ENCODE data around the gene MON1B. TPM values are rescaled to one million over a fixed set of nuclear protein-coding genes. Genes with fewer than 3 reads are reported as not detected.

MON1B gene
- total RNA-seq, 2 experiments from 2014 or later: 66.3 to 67.0 TPM

Other genes with a start within 250 kb of the MON1B start
- 1 to 10 TPM; 5.9 to 7.1 TPM for gene SYCE1L, start 8.2 kb downstream of the MON1B start, total RNA-seq
- gene ADAMTS18, start 243.8 kb downstream of the MON1B start, total RNA-seq: not detected